Tibial nerve (tissue), 4 donors: ENCODE data around the gene PON1. TPM values are rescaled to one million over a fixed set of nuclear protein-coding genes. Genes with fewer than 3 reads are reported as not detected.

Experiments
- DNase-seq, 2 donors: peaks; one replicate each; pipeline ENCODE4 v3.0.0-alpha.2; 2019; ENCODE audit warnings: low spot score in 2 of 2
- H3K27ac ChIP-seq, 4 donors: fragments of 200-600 bp; sonication (generic) in 3 of 4; one replicate each; pipeline ENCODE4 v1.5.1; 2017 to 2019; ENCODE audit warnings: mild to moderate bottlenecking in 1 of 4
- H3K27me3 ChIP-seq, 2 donors: fragments of 200-600 bp; sonication (generic) in 1 of 2; one replicate each; pipeline versions ENCODE4 v1.5.1 to v1.6.0; 2017 to 2019
- H3K36me3 ChIP-seq, 3 donors: fragments of 200-600 bp; sonication (generic); one replicate each; pipeline ENCODE4 v1.5.1; 2018 to 2019
- H3K4me1 ChIP-seq, 4 donors: fragments of 200-600 bp; sonication (generic) in 3 of 4; one replicate each; pipeline ENCODE4 v1.5.1; 2017 to 2019
- H3K4me3 ChIP-seq, 4 donors: fragments of 200-600 bp; sonication (generic) in 3 of 4; one replicate each; pipeline ENCODE4 v1.5.1; 2017 to 2019; ENCODE audit warnings: mild to moderate bottlenecking in 1 of 4, moderate library complexity in 1 of 4
- H3K9me3 ChIP-seq, 4 donors: fragments of 200-600 bp; sonication (generic) in 3 of 4; one replicate each; pipeline ENCODE4 v1.5.1; 2017 to 2019
- EP300 ChIP-seq, 2 donors: sonication (generic); formaldehyde crosslinking; IDR thresholded peaks; one replicate each; pipeline ENCODE4 v1.6.1; 2017; ENCODE audit warnings: antibody characterized with exemption in 2 of 2, mild to moderate bottlenecking in 1 of 2
- POLR2A ChIP-seq, 2 donors: fragments of 450-650 bp; IDR thresholded peaks; one replicate each; pipeline ENCODE4 v1.6.1; 2017; ENCODE audit warnings: antibody characterized with exemption in 2 of 2, mild to moderate bottlenecking in 2 of 2, moderate library complexity in 2 of 2
- WGBS, 2 donors: methylation state at CpG; one replicate each; pipeline ENCODE4 v1.1.5; 2018; 5-methylcytosine and 5-hydroxymethylcytosine counted together
- total RNA-seq, 4 donors: library from RNA; depleted of rRNA; stranded (reverse); fragments of >200 nt; gene quantifications; one replicate each; pipeline ENCODE4 v1.1.0, GENCODE V29; 2016
- TF ChIP-seq, protein P1 (sequence below), 5 experiments: fragments of 200-600 bp in 3 of 5; fragments of 450-650 bp in 2 of 5; sonication (generic) in 3 of 5; IDR thresholded peaks; one replicate each; pipeline ENCODE4 v1.5.1; 2016 to 2019; ENCODE audit warnings: antibody characterized with exemption in 5 of 5, mild to moderate bottlenecking in 3 of 5, moderate library complexity in 2 of 5

The PON1 gene
- total RNA-seq, 4 donors from 2014 or later: not detected

DNA sequence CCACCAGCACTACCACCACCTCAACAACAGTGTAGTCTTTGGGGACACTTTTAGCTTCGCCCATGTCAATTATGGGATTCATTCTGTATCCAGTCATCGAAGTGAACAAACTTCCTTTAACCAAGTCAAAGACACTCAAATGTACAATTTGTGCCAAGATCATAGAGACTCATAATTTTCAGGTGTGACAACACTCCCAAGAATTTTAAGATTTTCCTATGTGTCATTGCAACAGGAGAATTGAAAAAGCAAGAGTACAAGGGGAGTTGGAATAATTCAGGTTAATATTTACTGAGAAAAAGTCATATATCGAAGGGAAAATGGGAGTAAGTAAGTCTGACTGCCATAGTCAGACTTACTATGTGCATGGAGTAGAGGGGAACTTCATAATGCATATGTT, 26.2 kb downstream of the PON1 start:
- Histone ChIP-seq H3K4me3 (no peak overlapping the region), H3K9me3 (no peaks in the 10 kb centered on the region), H3K27ac (no peak overlapping the region), H3K4me1 (no peaks in the 10 kb centered on the region), H3K27me3 (no peaks in the 10 kb centered on the region), H3K36me3 (no peaks in the 10 kb centered on the region)
- whole genome bisulfite sequencing, 2 donors: 94 to 96% methylated on average over 3 of the region's 3 CpGs
- DNase-seq: no peak
- TF ChIP-seq POLR2A (IDR thresholded peaks at IDR 0.05) (no peak), EP300 (IDR thresholded peaks at IDR 0.05) (no peak)
- TF ChIP-seq, protein P1, sequence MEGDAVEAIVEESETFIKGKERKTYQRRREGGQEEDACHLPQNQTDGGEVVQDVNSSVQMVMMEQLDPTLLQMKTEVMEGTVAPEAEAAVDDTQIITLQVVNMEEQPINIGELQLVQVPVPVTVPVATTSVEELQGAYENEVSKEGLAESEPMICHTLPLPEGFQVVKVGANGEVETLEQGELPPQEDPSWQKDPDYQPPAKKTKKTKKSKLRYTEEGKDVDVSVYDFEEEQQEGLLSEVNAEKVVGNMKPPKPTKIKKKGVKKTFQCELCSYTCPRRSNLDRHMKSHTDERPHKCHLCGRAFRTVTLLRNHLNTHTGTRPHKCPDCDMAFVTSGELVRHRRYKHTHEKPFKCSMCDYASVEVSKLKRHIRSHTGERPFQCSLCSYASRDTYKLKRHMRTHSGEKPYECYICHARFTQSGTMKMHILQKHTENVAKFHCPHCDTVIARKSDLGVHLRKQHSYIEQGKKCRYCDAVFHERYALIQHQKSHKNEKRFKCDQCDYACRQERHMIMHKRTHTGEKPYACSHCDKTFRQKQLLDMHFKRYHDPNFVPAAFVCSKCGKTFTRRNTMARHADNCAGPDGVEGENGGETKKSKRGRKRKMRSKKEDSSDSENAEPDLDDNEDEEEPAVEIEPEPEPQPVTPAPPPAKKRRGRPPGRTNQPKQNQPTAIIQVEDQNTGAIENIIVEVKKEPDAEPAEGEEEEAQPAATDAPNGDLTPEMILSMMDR (IDR thresholded peaks at IDR 0.05): no peak

DNA sequence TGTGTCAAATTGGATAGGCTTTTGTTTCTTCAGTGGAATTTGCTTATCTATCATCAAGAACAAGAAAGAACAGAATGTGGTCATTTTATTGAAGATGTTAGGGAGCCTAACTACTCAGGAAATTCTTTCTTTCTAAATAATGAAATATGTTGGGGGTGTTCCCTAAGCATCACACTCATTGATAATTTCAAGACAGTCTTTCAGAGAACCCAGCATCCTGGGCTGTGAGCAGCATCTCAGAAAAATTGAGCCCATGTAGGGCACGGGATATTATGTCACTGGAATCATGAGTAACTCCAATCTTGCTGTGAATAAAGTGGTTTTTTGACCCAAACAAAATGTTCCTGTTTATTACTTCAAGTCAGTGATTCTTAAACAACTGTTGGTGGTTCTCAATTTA, 27.3 kb downstream of the PON1 start:
- TF ChIP-seq POLR2A (IDR thresholded peaks at IDR 0.05) (no peak), EP300 (IDR thresholded peaks at IDR 0.05) (no peak)
- TF ChIP-seq, protein P1 (IDR thresholded peaks at IDR 0.05): no peak
- Histone ChIP-seq H3K36me3 (no peaks in the 10 kb centered on the region), H3K27ac (no peak overlapping the region), H3K4me3 (no peak overlapping the region), H3K27me3 (no peaks in the 10 kb centered on the region), H3K4me1 (no peaks in the 10 kb centered on the region), H3K9me3 (no peaks in the 10 kb centered on the region)
- WGBS, 2 donors: 75% methylated on average over 1 of the region's 1 CpG
- no peak for DNase-seq

DNA sequence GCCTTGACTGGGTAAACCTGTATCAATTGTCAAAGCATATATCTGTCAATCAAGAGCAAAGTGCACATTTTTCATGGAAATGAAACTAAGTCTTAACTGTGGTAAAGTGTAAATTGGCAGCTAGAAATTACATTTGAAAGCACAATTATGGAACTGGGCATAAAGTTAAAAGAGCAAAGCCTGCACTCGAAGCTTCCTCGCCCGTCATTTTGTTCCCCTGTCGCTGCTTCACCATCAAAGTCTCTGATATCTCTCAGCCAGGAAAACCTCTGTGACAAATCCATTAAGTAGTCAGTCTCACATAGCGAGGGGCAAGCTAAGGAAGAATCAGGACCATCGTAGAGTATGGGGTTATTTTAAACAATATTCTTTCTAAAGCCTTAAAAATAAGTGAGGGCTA, 27.9 kb downstream of the PON1 start:
- WGBS, 2 donors: 87 to 88% methylated on average over 6 of the region's 6 CpGs
- TF ChIP-seq EP300 (IDR thresholded peaks at IDR 0.05) (no peak), POLR2A (IDR thresholded peaks at IDR 0.05) (no peak)
- TF ChIP-seq, protein P1 (IDR thresholded peaks at IDR 0.05): no peak
- Histone ChIP-seq H3K36me3 (no peaks in the 10 kb centered on the region), H3K27me3 (no peaks in the 10 kb centered on the region), H3K9me3 (no peaks in the 10 kb centered on the region), H3K4me3 (no peak overlapping the region), H3K4me1 (no peaks in the 10 kb centered on the region), H3K27ac (no peak overlapping the region)
- no peak for DNase-seq

DNA sequence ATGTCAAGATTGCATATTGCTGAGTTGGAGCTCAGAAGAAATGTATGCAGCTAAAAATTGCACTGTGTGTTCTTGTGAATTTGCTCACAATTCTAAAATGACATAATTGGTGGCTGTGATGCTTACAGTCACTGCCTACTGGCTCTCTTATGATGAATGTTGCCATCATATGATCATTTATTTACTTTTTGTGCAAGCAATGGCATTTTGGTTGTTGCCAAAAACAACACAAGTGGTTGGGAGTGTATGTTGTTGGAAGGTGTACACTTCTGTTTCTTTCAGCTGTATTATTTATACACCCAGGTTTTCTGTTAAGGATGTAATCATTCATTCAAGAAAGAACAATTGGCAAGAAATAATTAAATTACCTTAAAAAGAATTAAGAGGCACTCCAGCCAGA, 28.9 kb downstream of the PON1 start:
- H3K36me3 ChIP-seq: peaks cover 0 to 2% (median 0%) of the 10 kb centered on the region in 3 donors
- H3K4me1 ChIP-seq: no peaks in the 10 kb centered on the region
- H3K4me3 ChIP-seq: no peak overlapping the region
- H3K9me3 ChIP-seq: no peaks in the 10 kb centered on the region
- H3K27me3 ChIP-seq: no peaks in the 10 kb centered on the region
- DNase-seq: no peak
- TF ChIP-seq POLR2A (IDR thresholded peaks at IDR 0.05) (no peak), EP300 (IDR thresholded peaks at IDR 0.05) (no peak)
- TF ChIP-seq, protein P1 (IDR thresholded peaks at IDR 0.05): no peak
- no peak overlapping the region for H3K27ac ChIP-seq

DNA sequence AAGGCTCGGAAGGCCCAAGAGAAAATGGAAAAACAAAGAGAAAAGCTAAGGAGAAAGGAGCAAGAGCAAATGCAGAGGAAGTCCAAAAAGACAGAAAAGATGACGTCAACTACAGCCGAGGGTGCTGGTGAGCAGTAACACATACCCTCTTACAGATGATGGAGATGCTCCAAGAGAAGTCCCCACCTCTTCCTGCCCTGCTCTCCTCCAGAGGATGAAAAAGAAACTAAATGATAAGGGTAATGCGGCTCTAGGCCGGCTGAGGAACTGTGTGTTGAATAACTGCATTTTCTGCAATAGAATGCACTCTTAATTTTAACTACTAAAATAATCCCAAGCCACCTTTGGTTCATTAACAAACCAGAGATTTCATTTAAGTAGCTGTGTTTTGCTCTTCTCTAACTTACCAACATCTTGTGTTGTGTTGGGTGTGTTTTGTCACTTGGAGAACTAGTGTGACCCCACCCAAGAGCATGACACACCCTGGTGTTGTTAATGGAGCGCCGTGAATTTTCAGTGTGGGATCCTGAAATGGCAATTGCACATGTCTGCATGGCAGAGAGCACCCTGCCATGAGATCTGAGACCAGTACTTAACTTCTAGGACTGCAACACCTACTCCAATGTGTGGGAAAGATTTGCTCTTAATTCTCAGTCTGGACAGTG, 34.0 kb downstream of the PON1 start:
- H3K27ac ChIP-seq: no peak overlapping the region
- no peak overlapping the region for H3K4me3 ChIP-seq
- no peak for DNase-seq
- 90 to 95% methylated on average over 7 of the region's 7 CpGs for WGBS, 2 donors
- H3K4me1 ChIP-seq: no peaks in the 10 kb centered on the region
- TF ChIP-seq POLR2A (IDR thresholded peaks at IDR 0.05): no peak
- H3K36me3 ChIP-seq: peaks cover 0 to 39% (median 0%) of the 10 kb centered on the region in 3 donors
- no peaks in the 10 kb centered on the region for H3K27me3 ChIP-seq
- no peaks in the 10 kb centered on the region for H3K9me3 ChIP-seq

DNA sequence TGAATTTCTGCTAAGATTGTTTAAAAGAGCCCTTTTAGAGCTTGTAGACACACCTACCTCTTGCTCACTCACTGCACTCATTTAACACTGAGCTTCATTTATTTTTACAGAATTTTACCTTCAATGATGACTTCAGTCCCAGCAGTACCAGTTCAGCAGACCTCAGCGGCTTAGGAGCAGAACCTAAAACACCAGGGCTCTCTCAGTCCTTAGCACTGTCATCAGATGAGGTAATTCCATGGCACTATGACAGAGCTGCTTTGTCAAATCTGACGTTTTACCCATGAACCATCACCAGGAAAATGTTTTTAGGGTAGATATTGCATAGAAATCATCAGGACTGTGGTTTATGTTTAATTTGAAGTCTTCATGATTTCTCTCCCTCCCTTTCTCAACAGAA, 38.2 kb downstream of the PON1 start:
- DNase-seq: no peak
- TF ChIP-seq POLR2A (IDR thresholded peaks at IDR 0.05) (no peak), EP300 (IDR thresholded peaks at IDR 0.05) (no peak)
- TF ChIP-seq, protein P1 (IDR thresholded peaks at IDR 0.05): no peak
- no peak overlapping the region for H3K27ac ChIP-seq
- no peaks in the 10 kb centered on the region for H3K9me3 ChIP-seq
- no peaks in the 10 kb centered on the region for H3K27me3 ChIP-seq
- H3K4me3 ChIP-seq: no peak overlapping the region
- H3K4me1 ChIP-seq: no peaks in the 10 kb centered on the region
- WGBS, 2 donors: 51 to 60% methylated on average over 2 of the region's 2 CpGs
- peaks cover 0 to 39% (median 0%) of the 10 kb centered on the region in 3 donors for H3K36me3 ChIP-seq
